ENCODE data around the gene TFAP2A.
A peak's percentile ranks its signal among the peaks of the same experiment; 100 is the strongest.

TFAP2A gene

GRCh38 chr6:10382322-10382721 is 32.6 kb downstream of the TFAP2A start:
- no peak for DNase-seq

GRCh38 chr6:10381830-10382208 is 33.1 kb downstream of the TFAP2A start:
- no peak for DNase-seq

- no peak for DNase-seq
Observed at GRCh38 chr6:10381133-10381829, 33.6 kb downstream of the TFAP2A start.

- DNase-seq = no peak
Observed at GRCh38 chr6:10375391-10375969, 39.4 kb downstream of the TFAP2A start.

- no peak for DNase-seq
Observed at GRCh38 chr6:10373642-10374359, 41.1 kb downstream of the TFAP2A start.

- no peak for DNase-seq
Observed at GRCh38 chr6:10369896-10370295, 45.0 kb downstream of the TFAP2A start.

GRCh38 chr6:10368861-10369260 is 46.0 kb downstream of the TFAP2A start:
- DNase-seq = no peak

- no peak for DNase-seq
Observed at GRCh38 chr6:10363911-10364310, 51.0 kb downstream of the TFAP2A start.

GRCh38 chr6:10362300-10362699 is 52.6 kb downstream of the TFAP2A start:
- DNase-seq = no peak

GRCh38 chr6:10361428-10361827 is 53.4 kb downstream of the TFAP2A start:
- no peak for DNase-seq

- no peak for DNase-seq
Observed at GRCh38 chr6:10359581-10359980, 55.3 kb downstream of the TFAP2A start.

- DNase-seq = no peak
Observed at GRCh38 chr6:10355115-10355702, 59.7 kb downstream of the TFAP2A start.

- no peak for DNase-seq
Observed at GRCh38 chr6:10351791-10352190, 63.1 kb downstream of the TFAP2A start.

GRCh38 chr6:10350720-10351119 is 64.2 kb downstream of the TFAP2A start:
- DNase-seq = no peak

GRCh38 chr6:10347561-10348327 is 67.1 kb downstream of the TFAP2A start:
- DNase-seq = peak; percentile 44
